HL-60/S4 (cell line): ENCODE results near the gene RHBDL3.

Source experiments
- in situ Hi-C: fragments of 300-500 bp; cut with MboI; formaldehyde crosslinking; loops from 2 replicates; pipeline ENCODE4 v1.14.3; 2022; ENCODE audit warnings: low sequenced_read_pairs

The RHBDL3 gene, protein sequence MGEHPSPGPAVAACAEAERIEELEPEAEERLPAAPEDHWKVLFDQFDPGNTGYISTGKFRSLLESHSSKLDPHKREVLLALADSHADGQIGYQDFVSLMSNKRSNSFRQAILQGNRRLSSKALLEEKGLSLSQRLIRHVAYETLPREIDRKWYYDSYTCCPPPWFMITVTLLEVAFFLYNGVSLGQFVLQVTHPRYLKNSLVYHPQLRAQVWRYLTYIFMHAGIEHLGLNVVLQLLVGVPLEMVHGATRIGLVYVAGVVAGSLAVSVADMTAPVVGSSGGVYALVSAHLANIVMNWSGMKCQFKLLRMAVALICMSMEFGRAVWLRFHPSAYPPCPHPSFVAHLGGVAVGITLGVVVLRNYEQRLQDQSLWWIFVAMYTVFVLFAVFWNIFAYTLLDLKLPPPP

DNA sequence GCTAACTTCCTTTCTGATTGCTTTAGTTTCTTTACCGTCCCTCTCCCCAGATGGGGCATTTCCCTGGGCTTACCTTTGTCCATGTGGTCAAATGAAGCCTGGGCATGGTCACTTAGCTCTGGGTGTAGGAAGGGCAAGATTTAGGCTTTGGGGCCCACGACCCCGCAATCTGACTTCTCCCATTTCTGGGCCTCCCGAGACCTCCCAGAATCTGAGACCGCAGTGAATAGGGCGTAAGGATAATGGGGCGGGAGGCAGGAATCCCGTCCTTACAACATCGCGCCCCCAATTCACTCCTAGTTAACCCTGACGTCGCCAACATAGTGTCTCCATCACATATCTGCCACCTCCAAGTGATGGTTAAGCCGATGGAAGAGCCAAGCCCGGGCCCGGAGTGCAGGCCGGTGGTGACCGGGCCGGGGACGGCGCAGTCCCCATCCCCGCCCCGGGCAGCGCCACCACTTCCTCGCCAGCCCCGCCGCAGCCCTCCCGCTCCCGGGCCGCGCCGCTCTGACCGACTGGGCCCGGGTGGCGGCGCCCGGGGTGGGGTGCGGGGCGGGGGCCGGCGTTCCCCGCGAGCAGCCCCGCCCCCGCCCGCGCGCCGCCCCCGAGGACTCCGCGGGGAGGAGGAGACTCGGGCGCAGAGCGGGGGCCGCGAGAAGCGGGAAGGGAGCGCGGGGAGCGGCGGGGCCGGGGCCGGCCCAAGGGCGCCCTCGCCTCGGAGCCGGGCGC is at the start of gene RHBDL3:
Gene RHBDL3 (plus strand): TSS at position 641 of the 732 bp plus-strand sequence. CDS start 358 bp downstream, outside the sequence.
- in situ Hi-C loops = loop anchor here (25.0 kb wide), 1 partner anchor 497 kb away; no protein-coding TSS in a partner anchor

DNA sequence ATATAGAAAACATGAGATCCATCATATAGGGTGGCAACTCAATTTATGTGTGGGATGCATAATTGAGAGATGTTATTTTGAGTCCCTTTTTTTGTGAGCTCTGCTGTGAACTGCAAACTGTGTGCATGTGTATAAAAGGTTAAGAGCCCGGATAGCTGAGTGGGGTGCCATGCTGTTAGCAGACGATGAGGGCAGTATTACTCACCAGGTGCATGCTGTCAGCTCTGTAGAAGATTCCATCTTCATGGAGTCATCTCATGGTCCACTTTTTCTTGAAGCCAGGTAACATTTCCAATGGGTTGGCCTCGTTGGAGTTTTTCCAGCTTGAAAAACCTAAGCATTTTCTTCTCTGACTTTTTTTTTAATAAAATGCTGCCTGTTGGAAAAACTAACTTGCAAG is 43.0 kb upstream of the RHBDL3 start:
- in situ Hi-C loops = no loop called here

DNA sequence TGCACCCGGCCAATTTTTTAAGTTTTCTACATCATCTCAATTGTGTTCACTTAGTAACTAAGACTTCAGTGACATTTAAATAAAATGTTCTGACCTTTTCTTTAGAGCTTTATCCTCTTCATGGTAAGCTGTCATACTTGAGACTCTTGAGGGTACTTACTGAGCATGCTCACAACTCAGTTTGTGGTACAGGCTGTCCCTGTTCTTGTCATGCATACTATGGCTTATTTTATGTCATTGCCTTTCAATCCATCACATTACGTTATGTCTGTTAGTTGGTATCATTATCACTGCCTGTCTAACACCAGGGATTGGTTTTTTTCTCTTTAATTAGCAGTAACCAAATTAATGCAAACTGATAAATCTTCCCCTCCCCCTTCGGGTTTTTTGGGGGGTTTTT is 41.9 kb upstream of the RHBDL3 start:
- in situ Hi-C loops = no loop called here

DNA sequence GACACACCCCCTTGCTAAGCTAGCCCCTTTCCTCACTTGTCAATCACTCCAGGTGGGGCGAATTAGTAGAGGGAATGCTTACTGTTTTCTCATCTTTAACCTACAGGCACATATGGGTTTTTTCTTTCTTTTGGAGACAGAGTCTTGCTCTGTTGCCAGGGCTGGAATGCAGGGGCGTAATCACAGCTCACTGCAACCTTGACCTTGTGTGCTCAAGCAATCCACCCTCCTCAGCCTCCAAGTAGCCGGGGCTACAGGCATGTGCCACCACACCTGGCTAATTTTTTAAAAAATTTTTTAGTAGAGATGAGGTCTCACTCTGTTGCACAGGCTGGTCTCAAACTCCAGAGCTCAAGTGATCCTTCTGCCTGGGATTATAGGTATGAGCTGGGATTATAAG is 38.7 kb upstream of the RHBDL3 start:
- in situ Hi-C loops = no loop called here

DNA sequence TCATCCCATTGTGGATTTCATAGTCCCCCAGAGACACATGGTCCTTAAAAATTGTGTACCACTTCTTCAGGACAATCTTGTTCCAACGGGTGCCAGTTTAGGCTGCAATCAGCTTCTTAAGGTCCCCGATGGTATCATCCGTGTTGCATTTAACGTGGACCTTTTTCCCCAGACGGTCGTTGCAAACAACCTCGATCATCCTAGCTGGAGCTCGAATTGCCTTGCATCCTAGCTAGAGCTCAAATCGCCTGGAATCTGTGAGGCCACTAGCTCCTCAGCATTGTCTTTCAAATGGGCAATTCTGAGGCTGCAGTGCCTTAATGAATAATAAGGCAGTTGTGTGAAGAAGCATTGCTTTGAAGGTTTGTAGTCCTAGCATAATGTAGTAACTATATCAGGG is 37.7 kb upstream of the RHBDL3 start:
- in situ Hi-C loops = no loop called here

DNA sequence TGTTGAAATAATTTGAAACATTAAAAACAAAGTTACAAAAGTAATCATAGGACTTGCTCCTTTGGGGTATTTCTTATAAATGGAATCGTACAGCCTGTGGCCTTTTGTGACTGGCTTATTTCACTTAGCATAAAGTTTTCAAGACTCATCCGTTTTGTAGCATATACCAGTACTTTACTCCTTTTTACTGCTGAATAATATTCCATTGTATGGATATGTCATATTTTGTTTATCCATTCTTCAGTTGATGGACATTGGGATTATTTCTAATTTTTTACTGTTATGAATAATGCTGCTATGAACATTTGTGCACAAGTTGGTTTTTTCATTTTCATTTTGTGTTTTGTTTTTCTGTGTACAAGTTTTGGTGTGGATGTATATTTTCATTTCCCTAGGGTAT is 30.0 kb upstream of the RHBDL3 start:
- in situ Hi-C loops = no loop called here

DNA sequence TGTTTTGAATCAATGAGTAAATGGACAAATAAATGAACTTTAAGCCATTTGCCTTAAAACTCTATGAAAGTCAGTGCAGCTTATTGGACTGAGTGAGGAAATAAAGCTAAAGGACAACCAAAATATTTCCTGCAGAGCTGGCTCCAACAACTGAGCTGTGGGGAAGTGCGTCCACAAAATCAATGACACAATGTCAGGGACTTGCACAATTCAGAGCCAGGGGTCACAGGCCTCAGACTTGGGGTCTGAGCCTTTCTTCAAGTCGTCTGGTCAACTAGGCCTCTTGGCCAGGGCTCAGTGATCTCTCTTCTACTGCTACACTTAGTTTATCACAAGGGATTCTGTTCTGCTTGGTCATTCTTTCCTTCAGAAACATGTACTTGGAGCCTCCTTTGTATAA is 26.2 kb upstream of the RHBDL3 start:
- in situ Hi-C loops = no loop called here

DNA sequence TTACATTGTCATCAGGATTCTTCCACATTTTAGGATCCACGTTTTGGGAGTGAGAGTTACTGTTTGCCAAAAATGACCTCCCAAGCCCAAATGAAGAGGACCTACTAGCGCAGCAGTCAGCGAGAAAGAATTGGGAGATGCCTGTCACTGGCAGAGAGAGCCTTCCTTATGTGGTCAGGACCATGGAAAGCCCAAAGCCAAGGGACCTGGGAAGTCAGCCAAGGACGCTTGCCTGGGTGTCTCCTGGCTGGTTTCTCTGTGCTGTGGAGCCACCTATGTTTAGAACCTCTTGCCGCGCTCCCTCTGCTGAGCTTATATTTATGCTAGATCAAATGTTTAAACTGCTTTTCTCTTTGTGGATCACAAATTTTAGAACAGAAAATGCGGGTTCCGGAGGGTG is 24.9 kb upstream of the RHBDL3 start:
- in situ Hi-C loops = no loop called here

DNA sequence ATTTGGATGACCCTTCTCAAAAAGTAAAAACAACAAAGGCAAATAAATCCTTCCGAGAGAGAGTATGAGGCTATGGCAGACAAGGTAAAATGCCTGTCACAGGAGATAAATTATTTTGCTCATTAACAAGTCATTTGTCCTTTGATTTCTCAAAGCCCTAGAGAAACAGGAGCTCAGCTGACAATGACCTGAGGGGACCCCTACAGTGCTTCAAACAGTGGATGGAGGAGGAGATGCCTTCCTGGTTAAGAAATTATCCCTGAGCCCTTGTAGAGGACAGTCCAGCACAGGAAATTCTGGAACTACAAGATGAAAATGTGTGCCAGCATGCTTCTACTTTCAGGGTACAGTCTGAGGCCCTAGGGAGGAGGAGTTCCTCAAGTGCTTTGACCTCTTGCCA is 24.0 kb upstream of the RHBDL3 start:
- in situ Hi-C loops = no loop called here

DNA sequence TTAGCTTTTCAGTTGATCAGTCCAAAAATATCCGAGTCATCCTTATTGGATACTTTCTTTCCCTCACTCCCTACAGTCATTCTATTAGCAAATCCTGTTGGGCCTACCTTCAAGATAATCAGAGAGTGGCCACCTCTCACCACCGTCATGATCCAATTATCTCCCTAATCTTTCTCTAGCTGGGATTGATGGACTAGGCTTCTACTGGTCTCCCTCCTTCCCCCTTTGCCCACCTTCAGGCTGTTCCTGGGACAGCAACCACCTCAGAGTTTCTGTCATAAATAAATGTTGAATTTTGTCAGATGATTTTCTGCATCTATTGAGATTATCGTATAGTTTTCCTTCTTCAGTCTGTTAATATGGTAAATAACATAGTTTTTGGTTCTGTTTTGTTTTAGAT is 16.2 kb upstream of the RHBDL3 start:
- in situ Hi-C loops = no loop called here

DNA sequence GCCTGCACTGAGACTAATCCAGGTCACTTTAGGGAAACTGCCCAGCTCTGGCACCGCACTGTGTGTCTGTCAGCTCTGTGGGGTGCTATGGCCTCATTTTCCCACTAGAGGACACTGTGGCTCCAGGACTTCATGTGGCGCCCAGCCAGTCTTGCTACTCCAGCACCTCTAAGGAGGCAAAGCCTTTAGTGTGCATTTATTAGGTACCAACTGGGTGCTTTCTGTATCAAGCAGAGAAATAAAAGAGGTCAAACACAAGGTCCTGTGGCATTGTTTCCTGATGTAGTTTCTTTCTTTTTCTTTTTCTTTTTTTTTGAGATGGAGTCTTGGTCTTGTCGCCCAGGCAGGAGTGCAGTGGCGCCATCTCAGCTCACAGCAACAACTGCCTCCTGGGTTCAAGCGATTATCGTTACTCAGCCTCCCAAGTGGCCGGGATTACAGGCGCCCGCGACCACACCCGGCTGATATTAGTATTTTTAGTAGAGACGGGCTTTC is 12.5 kb upstream of the RHBDL3 start:
- in situ Hi-C loops = loop anchor here (25.0 kb wide), 1 partner anchor 509 kb away; no protein-coding TSS in a partner anchor

DNA sequence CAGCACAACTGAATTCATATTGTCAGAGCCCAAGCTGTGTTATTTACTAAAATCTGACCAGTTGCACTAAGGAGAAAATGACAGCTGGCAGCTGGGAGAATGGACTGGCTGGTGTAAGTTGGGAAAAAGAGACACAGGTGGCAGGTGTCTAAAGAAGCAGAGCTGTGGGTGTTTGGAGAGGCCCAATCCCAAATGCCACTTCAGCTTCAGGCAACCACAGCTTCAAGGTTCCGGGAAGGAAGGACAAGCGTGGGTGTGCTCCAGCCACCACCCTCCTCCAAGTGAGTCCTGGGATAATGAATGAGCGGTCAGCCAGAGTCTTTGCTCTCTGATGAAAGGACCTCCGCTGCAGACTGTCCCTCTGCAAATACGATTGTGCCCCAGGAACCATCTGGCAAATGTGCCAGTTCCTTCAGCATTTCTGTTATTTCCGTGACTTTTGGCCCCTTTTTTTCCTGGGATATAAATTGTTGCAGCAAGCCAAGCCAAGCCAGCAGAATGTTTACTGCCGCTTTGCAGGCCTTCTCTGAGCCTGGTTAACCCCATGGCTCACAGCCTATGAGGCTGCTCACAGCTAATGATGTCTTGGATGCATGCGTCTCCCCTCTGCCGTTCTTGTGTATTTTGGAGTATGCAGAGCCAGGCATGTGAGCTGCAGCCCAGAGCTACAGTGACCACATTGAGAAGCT is 9.5 kb upstream of the RHBDL3 start:
- in situ Hi-C loops = loop anchor here (25.0 kb wide), 1 partner anchor 506 kb away; no protein-coding TSS in a partner anchor

DNA sequence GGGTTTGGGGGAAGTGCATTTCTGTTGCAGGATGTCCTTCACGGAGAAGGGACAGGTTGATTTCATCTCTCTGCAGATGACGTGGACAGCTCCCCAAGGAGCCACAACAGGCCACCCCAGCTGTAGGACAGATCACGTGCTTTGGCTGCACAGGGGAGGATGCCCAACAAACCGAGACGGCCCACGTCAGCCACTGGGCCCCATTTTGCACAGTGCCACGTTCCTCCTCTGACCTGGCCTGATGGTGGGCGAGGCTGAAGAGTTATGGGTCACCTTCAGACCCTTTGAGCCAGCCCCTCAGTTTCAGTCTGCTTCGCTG is 9.0 kb upstream of the RHBDL3 start:
- in situ Hi-C loops = loop anchor here (25.0 kb wide), 1 partner anchor 506 kb away; no protein-coding TSS in a partner anchor

DNA sequence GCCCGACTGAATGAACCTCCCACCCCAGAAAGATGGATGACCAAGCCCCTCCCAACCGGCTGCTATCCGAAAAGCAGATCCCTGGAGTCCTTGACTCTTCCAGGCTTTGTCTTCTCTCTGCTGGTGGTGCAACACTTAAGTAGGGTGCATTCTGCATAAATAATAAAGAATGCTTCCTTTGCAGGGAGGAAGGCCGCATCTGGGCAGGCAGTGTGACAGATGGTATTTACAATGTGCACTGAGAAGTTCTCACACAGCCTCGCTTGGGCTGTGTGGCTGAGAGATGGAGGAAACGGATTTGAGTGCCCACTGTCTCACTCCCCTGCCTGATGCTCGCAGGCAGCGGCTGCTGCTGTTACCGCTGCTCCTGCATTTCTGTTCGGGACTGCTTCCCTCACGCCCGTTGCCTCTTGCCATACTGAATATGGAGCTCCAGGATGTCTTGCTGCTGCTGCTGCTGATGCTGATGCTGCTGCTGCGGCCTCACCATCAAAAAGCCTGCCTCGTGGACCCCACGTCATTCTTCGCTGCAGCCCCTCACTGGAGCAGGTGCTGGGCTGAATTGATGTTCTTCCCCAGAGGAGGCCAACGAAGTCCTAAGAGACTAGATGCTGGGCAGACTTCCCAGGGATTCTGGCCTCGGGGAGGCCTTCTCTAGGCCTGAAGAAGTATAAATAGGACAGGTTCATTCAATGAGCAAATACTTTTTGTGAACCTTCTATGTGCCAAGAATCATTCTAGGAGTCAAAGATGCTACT is 7.1 kb upstream of the RHBDL3 start:
- in situ Hi-C loops = loop anchor here (25.0 kb wide), 1 partner anchor 504 kb away; no protein-coding TSS in a partner anchor

DNA sequence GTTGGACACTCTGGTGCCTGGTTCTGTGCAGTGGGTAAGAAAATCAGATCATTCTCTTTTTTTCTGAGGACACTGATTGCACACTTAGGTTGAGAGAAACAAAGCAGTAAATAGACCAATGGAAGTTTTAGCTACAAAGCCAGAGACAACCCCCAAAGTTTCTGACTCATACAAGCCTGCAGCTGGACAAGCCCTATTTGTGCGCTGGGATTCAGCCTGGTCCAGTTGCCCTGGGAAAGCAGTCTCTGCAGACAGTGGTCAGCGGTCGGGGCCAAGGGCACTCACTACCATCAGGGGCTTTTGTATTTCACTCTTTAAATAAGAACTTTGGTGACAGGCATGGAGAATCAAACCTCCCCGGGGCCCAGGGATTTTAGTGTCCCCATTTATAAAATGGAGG is 6.0 kb upstream of the RHBDL3 start:
- in situ Hi-C loops = loop anchor here (25.0 kb wide), 1 partner anchor 503 kb away; no protein-coding TSS in a partner anchor

DNA sequence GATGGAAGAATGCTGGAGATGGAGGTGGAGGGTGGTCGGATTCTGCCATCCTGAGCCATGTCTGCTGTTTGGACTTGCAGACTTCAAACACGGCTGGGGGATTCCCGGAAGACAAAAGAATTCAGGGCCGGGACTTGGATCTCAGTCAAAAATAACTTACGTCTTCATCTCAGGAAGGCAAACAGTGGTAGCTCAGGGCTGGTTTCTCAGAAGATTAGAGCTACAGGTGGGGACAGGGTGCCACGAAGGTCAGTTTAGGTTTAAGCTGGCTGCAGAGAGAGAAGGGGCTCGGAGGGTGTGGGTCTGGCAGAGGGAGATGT is 4.3 kb upstream of the RHBDL3 start:
- in situ Hi-C loops = loop anchor here (25.0 kb wide), 1 partner anchor 501 kb away; no protein-coding TSS in a partner anchor

DNA sequence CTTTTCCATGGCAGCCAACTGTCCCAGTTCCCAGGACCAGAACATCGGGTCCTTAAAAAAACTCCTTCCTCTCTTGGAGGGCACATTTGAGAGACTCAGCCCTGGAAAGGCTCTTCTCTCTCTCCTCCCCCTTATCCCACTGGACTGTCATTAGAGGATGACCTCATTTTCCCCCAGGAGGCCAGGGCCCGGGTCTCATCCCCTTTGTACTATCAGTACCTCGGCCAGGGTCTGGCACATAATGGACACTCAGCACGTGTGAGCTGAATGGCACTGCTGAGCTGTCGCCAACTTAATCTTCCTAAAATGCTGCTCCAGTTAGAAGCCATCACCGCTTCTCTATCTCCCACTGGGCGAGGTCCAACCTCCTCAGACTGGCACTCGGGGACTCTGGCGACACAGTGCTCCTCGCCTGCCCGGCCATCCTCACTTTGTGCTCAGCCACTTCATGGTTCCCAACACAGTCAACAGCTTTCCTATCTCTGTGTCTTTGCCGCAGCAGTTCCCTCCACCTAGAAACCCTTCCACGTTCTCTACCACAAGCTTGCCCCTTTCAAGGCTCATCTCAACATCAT is 3.6 kb upstream of the RHBDL3 start:
- in situ Hi-C loops = loop anchor here (25.0 kb wide), 1 partner anchor 500 kb away; no protein-coding TSS in a partner anchor

DNA sequence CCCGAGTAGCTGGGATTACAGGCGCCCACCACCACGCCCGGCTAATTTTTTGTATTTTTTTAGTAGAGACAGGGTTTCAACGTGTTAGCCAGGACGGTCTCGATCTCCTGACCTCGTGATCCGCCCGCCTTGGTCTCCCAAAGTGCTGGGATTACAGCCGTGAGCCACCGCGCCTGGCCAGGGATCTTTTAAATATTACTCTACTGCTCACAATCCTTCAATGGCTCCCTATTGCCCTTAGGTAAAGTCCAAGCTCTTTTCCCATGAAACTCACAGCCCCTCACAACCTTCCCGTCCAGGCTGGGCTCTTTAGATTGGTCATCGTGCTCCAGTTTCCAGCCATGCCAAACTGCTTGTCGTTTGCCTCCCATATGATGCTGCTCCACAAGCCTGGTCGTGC is 2.1 kb upstream of the RHBDL3 start:
- in situ Hi-C loops = loop anchor here (25.0 kb wide), 1 partner anchor 499 kb away; no protein-coding TSS in a partner anchor

DNA sequence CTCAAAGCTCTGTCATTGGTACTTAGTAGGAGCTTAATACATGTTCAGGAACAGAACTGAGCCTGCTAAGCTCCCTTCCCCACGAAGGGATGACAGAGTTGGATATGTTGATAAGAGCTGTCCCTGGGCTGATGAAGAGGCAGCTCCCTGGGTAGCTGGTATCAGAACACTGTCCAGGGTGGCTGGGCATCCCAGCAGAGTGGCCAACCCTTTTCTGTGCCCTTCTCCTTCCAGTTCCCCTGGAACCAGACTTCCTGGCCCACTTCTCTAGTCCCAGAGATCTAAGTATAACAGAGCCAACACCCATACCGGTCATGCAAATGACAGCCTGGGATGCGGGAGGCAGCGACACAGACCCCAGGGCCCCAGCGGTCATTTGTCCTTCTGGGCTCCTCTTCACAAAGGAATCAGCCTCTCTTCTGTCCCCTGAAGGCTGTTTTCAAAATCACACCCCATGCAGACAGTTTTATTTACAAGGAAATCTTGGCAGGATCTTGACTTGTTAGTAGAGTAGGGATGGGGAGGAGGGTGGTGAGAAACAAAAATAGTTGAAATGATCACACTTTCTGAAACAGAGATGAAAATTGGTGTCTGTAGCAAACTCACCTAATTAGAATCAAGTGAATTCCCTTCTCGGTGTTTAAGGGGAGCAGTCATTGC is 1.4 kb upstream of the RHBDL3 start:
- in situ Hi-C loops = loop anchor here (25.0 kb wide), 1 partner anchor 498 kb away; no protein-coding TSS in a partner anchor
